Activated CD8-positive, alpha-beta memory T cell treated with anti-CD3 and anti-CD28 coated beads, Interleukin-2, amount 10 ng/mL, durations not matched to agents 7 days and 5 days (primary cell): ENCODE results near the gene NLRC5. TPM values are rescaled to one million over a fixed set of nuclear protein-coding genes. Genes with fewer than 3 reads are reported as not detected.
"Not testable (repeated sequence)": the region's sequence is repeated elsewhere in the genome, so short reads cannot be mapped to it uniquely, and the experiment has no call there.

Source experiments
- ATAC-seq: fragments of 150-1000 bp; cut with Tn5 transposase; one replicate; pipeline ENCODE4 v1.10.0; 2021; ENCODE audit warnings: moderate library complexity
- CTCF ChIA-PET: fragments of 350-600 bp; sonication (Branson Sonifier 250); formaldehyde crosslinking; loops from one replicate; lab custom pipeline; 2021; ENCODE audit warnings: antibody characterized with exemption; lab: Charles Lee
- DNase-seq: peaks from one replicate; pipeline ENCODE4 v3.0.0-alpha.2; 2020
- H3K27ac Mint-ChIP-seq: one replicate; pipeline ENCODE4 v1.8.0; 2021; ENCODE audit warnings: mild to moderate bottlenecking, mixed read lengths
- H3K27me3 Mint-ChIP-seq: one replicate; pipeline ENCODE4 v1.8.0; 2021; ENCODE audit warnings: mixed read lengths
- H3K36me3 Mint-ChIP-seq: one replicate; pipeline ENCODE4 v1.8.0; 2021; ENCODE audit warnings: mild to moderate bottlenecking, mixed read lengths
- H3K4me1 Mint-ChIP-seq: one replicate; pipeline ENCODE4 v1.8.0; 2021; ENCODE audit warnings: mixed read lengths
- H3K4me3 Mint-ChIP-seq: one replicate; pipeline ENCODE4 v1.8.0; 2021; ENCODE audit warnings: mild to moderate bottlenecking, moderate library complexity, mixed read lengths
- H3K9me3 Mint-ChIP-seq: one replicate; pipeline ENCODE4 v1.8.0; 2022; ENCODE audit warnings: low read depth, mixed read lengths
- total RNA-seq, 2 experiments: library from RNA; stranded (reverse); gene quantifications; one replicate each; pipeline ENCODE4 v1.2.3, GENCODE V29; 2021

NLRC5 gene
- total RNA-seq, 2 experiments from 2014 or later, result 156 to 287 TPM

- ATAC-seq, result no peak
- Mint-ChIP-seq H3K36me3 (peaks cover 37% of the 10 kb centered on the region), H3K27ac (peak overlapping the region; percentile 99), H3K9me3 (no peaks in the 10 kb centered on the region), H3K4me1 (peaks cover 53% of the 10 kb centered on the region), H3K27me3 (no peaks in the 10 kb centered on the region), H3K4me3 (peak overlapping the region; percentile 99)
- CTCF ChIA-PET, result interaction anchor here (0.6 to 8.7 kb wide), 5 partner anchors 11 to 53 kb away, joined by 3 to 75 read pairs (median 13); no protein-coding TSS in a partner anchor
- DNase-seq, result no peak
Observed at GRCh38 chr16:56987692-56988091, 1.7 kb upstream of the NLRC5 start.

- H3K36me3 Mint-ChIP-seq, result peaks cover 37% of the 10 kb centered on the region
- no peaks in the 10 kb centered on the region for H3K9me3 Mint-ChIP-seq
- H3K27ac Mint-ChIP-seq, result peak overlapping the region; percentile 99
- CTCF ChIA-PET, result interaction anchor here (0.6 to 8.7 kb wide), 9 partner anchors 10 to 128 kb away, joined by 3 to 75 read pairs (median 4); no protein-coding TSS in a partner anchor
- DNase-seq (no peak), ATAC-seq (no peak)
- peaks cover 55% of the 10 kb centered on the region for H3K4me1 Mint-ChIP-seq
- no peaks in the 10 kb centered on the region for H3K27me3 Mint-ChIP-seq
- H3K4me3 Mint-ChIP-seq, result peak overlapping the region; percentile 99
Observed at GRCh38 chr16:56988161-56988947, 1.0 kb upstream of the NLRC5 start.

GRCh38 chr16:56989988-56990387 lies 631 bp downstream of the NLRC5 start:
- H3K36me3 Mint-ChIP-seq, result peaks cover 36% of the 10 kb centered on the region
- DNase-seq, result no peak

GRCh38 chr16:56990407-56991286 lies 1.3 kb downstream of the NLRC5 start:
- Mint-ChIP-seq H3K9me3 (no peaks in the 10 kb centered on the region), H3K4me3 (peak overlapping the region; percentile 99), H3K27me3 (no peaks in the 10 kb centered on the region), H3K27ac (peak overlapping the region; percentile 99), H3K36me3 (peaks cover 37% of the 10 kb centered on the region), H3K4me1 (peaks cover 61% of the 10 kb centered on the region)
- CTCF ChIA-PET, result interaction anchor here (0.7 to 8.7 kb wide), 5 partner anchors 14 to 93 kb away, joined by 3 to 75 read pairs (median 6); no protein-coding TSS in a partner anchor
- ATAC-seq, result no peak
- DNase-seq, result no peak

More at GRCh38 chr16:56989988-56990387, 631 bp downstream of the NLRC5 start:
- H3K4me1 Mint-ChIP-seq, result peaks cover 61% of the 10 kb centered on the region
- CTCF ChIA-PET, result interaction anchor here (0.9 to 8.7 kb wide), 10 partner anchors 9 to 94 kb away, joined by 3 to 75 read pairs (median 6); no protein-coding TSS in a partner anchor
- H3K4me3 Mint-ChIP-seq, result peak overlapping the region; percentile 99
- H3K27me3 Mint-ChIP-seq, result no peaks in the 10 kb centered on the region
- ATAC-seq, result no peak
- no peaks in the 10 kb centered on the region for H3K9me3 Mint-ChIP-seq
- peak overlapping the region; percentile 99 for H3K27ac Mint-ChIP-seq

GRCh38 chr16:56992431-56992830 lies 3.1 kb downstream of the NLRC5 start:
- not testable (repeated sequence) for DNase-seq, H3K9me3 Mint-ChIP-seq, H3K27me3 Mint-ChIP-seq, ATAC-seq
- CTCF ChIA-PET, result interaction anchor here (0.9 to 1.8 kb wide), 6 partner anchors 8 to 49 kb away, joined by 3 to 8 read pairs (median 4); no protein-coding TSS in a partner anchor
- Mint-ChIP-seq H3K36me3 (peaks cover 51% of the 10 kb centered on the region), H3K4me1 (peaks cover 68% of the 10 kb centered on the region), H3K4me3 (peak overlapping the region; percentile 99), H3K27ac (peak overlapping the region; percentile 99)

GRCh38 chr16:56993204-56993603 lies 3.8 kb downstream of the NLRC5 start:
- peak overlapping the region; percentile 74 for H3K27ac Mint-ChIP-seq
- CTCF ChIA-PET, result interaction anchor here (0.7 to 1.8 kb wide), 5 partner anchors 16 to 48 kb away, joined by 3 to 8 read pairs (median 4); no protein-coding TSS in a partner anchor

GRCh38 chr16:56994311-56994710 lies 5.0 kb downstream of the NLRC5 start:
- H3K36me3 Mint-ChIP-seq, result peaks cover 49% of the 10 kb centered on the region
- no peak for DNase-seq
- peak overlapping the region; percentile 99 for H3K4me3 Mint-ChIP-seq
- no peak for ATAC-seq
- H3K27ac Mint-ChIP-seq, result peak overlapping the region; percentile 74
- no peaks in the 10 kb centered on the region for H3K27me3 Mint-ChIP-seq
- H3K4me1 Mint-ChIP-seq, result peaks cover 77% of the 10 kb centered on the region
- CTCF ChIA-PET, result interaction anchor here (1.8 to 1.9 kb wide), 2 partner anchors 28 to 30 kb away, joined by 4 to 8 read pairs; no protein-coding TSS in a partner anchor
- H3K9me3 Mint-ChIP-seq, result no peaks in the 10 kb centered on the region

More at GRCh38 chr16:56993204-56993603, 3.8 kb downstream of the NLRC5 start:
- H3K4me3 Mint-ChIP-seq, result peak overlapping the region; percentile 99
- H3K27me3 Mint-ChIP-seq, result no peaks in the 10 kb centered on the region
- no peak for DNase-seq
- no peak for ATAC-seq
- H3K36me3 Mint-ChIP-seq, result peaks cover 49% of the 10 kb centered on the region
- no peaks in the 10 kb centered on the region for H3K9me3 Mint-ChIP-seq
- H3K4me1 Mint-ChIP-seq, result peaks cover 68% of the 10 kb centered on the region

GRCh38 chr16:56995136-56995805 lies 5.9 kb downstream of the NLRC5 start:
- H3K4me3 Mint-ChIP-seq, result peak overlapping the region; percentile 99
- ATAC-seq, result no peak
- peak overlapping the region; percentile 74 for H3K27ac Mint-ChIP-seq
- H3K27me3 Mint-ChIP-seq, result no peaks in the 10 kb centered on the region
- H3K36me3 Mint-ChIP-seq, result peaks cover 43% of the 10 kb centered on the region
- no peak for DNase-seq
- H3K9me3 Mint-ChIP-seq, result no peaks in the 10 kb centered on the region
- CTCF ChIA-PET, result interaction anchor here (0.6 to 2.0 kb wide), 9 partner anchors 10 to 250 kb away, joined by 3 to 12 read pairs (median 6); partner anchors contain the start of gene ARL2BP
- peaks cover 86% of the 10 kb centered on the region for H3K4me1 Mint-ChIP-seq

- peaks cover 40% of the 10 kb centered on the region for H3K36me3 Mint-ChIP-seq
- H3K4me3 Mint-ChIP-seq, result no peak overlapping the region
- no peaks in the 10 kb centered on the region for H3K27me3 Mint-ChIP-seq
- peak overlapping the region; percentile 79 for H3K27ac Mint-ChIP-seq
- no peaks in the 10 kb centered on the region for H3K9me3 Mint-ChIP-seq
- DNase-seq, result no peak
- ATAC-seq, result no peak
- CTCF ChIA-PET, result interaction anchor here (1.1 to 2.9 kb wide), 3 partner anchors 8 to 204 kb away, joined by 3 to 13 read pairs (median 4); partner anchors contain the start of gene NLRC5
- H3K4me1 Mint-ChIP-seq, result peaks cover 93% of the 10 kb centered on the region
Observed at GRCh38 chr16:56997264-56997663, 7.9 kb downstream of the NLRC5 start.

GRCh38 chr16:56997931-56998330 lies 8.6 kb downstream of the NLRC5 start:
- ATAC-seq (no peak), DNase-seq (no peak)
- Mint-ChIP-seq H3K4me3 (no peak overlapping the region), H3K27ac (peak overlapping the region; percentile 95), H3K9me3 (no peaks in the 10 kb centered on the region), H3K36me3 (peaks cover 40% of the 10 kb centered on the region), H3K4me1 (peaks cover 93% of the 10 kb centered on the region), H3K27me3 (no peaks in the 10 kb centered on the region)
- CTCF ChIA-PET, result interaction anchor here (1.1 to 3.0 kb wide), 4 partner anchors 9 to 205 kb away, joined by 3 to 14 read pairs (median 8); partner anchors contain the start of gene NLRC5

GRCh38 chr16:56998352-56998751 lies 9.0 kb downstream of the NLRC5 start:
- no peaks in the 10 kb centered on the region for H3K9me3 Mint-ChIP-seq
- H3K4me1 Mint-ChIP-seq, result peaks cover 92% of the 10 kb centered on the region
- peak overlapping the region; percentile 95 for H3K27ac Mint-ChIP-seq
- no peaks in the 10 kb centered on the region for H3K27me3 Mint-ChIP-seq
- H3K4me3 Mint-ChIP-seq, result peak overlapping the region; percentile 51
- CTCF ChIA-PET, result interaction anchor here (1.1 to 3.0 kb wide), 4 partner anchors 9 to 205 kb away, joined by 3 to 14 read pairs (median 8); partner anchors contain the start of gene NLRC5
- ATAC-seq (no peak), DNase-seq (no peak)
- H3K36me3 Mint-ChIP-seq, result peaks cover 36% of the 10 kb centered on the region

GRCh38 chr16:56998861-56999260 lies 9.5 kb downstream of the NLRC5 start:
- Mint-ChIP-seq H3K4me1 (peaks cover 92% of the 10 kb centered on the region), H3K9me3 (no peaks in the 10 kb centered on the region), H3K27ac (peak overlapping the region; percentile 95), H3K27me3 (no peaks in the 10 kb centered on the region), H3K36me3 (peaks cover 38% of the 10 kb centered on the region), H3K4me3 (peak overlapping the region; percentile 51)
- DNase-seq (no peak), ATAC-seq (no peak)
- CTCF ChIA-PET, result interaction anchor here (1.1 to 3.0 kb wide), 5 partner anchors 10 to 94 kb away, joined by 3 to 14 read pairs (median 6); partner anchors contain the start of genes CPNE2 and NLRC5
